PC-3 (cell line): ENCODE results near the gene LRRC53.

Source experiments
- EZH2 ChIP-seq: fragments of 300-600 bp; sonication (generic); IDR thresholded peaks from one replicate; pipeline ENCODE4 v1.6.1; 2017; ENCODE audit warnings: antibody characterized with exemption, mild to moderate bottlenecking, low read length; ENCODE audit not compliant: unreplicated experiment
- TF ChIP-seq, protein P1 (sequence below): fragments of 300-600 bp; sonication (generic); conservative IDR thresholded peaks from 2 replicates; pipeline ENCODE4 v1.5.1; 2017; ENCODE audit warnings: antibody characterized with exemption, low read depth, mild to moderate bottlenecking, low read length

DNA sequence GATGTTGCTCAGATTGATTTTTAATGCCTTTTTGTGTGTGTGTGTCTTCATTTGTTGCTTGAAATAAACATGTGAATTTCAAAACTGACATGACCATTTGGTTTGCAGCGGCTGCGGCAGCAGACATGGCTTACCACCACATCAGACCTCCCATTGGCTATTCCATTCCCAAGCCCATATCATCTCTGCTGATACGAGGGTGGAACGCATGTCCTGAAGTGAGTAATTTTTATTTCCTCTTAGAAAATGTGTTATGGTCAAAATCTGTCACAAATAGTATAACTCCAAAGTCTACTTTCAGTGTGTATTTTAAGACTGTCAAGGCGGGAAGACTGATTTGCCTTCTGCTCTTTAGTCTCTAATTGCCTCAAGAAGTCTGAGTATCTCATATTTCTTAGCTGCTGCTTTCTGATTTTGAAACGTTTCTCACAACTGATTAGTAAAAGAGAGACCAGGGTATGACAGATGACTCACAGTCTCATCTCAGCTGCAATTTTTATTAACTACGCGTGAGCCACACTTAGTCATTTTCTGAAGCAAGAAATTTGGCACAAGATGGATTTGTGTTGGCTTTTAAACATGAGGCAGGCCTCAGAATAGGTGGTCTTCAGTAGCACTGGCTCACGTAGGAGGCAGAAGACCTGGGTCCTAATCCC, 49.0 kb downstream of the LRRC53 start:
- TF ChIP-seq, protein P1, sequence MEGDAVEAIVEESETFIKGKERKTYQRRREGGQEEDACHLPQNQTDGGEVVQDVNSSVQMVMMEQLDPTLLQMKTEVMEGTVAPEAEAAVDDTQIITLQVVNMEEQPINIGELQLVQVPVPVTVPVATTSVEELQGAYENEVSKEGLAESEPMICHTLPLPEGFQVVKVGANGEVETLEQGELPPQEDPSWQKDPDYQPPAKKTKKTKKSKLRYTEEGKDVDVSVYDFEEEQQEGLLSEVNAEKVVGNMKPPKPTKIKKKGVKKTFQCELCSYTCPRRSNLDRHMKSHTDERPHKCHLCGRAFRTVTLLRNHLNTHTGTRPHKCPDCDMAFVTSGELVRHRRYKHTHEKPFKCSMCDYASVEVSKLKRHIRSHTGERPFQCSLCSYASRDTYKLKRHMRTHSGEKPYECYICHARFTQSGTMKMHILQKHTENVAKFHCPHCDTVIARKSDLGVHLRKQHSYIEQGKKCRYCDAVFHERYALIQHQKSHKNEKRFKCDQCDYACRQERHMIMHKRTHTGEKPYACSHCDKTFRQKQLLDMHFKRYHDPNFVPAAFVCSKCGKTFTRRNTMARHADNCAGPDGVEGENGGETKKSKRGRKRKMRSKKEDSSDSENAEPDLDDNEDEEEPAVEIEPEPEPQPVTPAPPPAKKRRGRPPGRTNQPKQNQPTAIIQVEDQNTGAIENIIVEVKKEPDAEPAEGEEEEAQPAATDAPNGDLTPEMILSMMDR = no peak
- TF ChIP-seq EZH2 = no peak
